Left colon (tissue), 2 donors: ENCODE data around the gene ARMC8. TPM values are rescaled to one million over a fixed set of nuclear protein-coding genes. Genes with fewer than 3 reads are reported as not detected.

ENCODE experiments used
- ATAC-seq: fragments of 200-7000 bp; cut with Tn5 transposase; one replicate; pipeline ENCODE4 v1.9.1; 2020; ENCODE audit warnings: mild to moderate bottlenecking, moderate library complexity
- DNase-seq, 2 donors: peaks; one replicate each; pipeline ENCODE4 v3.0.0-alpha.2; 2020
- intact Hi-C, 2 donors: fragments of 100-400 bp; cut with DNase I in 1 of 2; cut with micrococcal nuclease in 1 of 2; formaldehyde crosslinking; loops; one replicate each; pipeline versions ENCODE4 v1.11.2 to v1.14.0; 2022; cut with DNase I, micrococcal nuclease
- total RNA-seq, 2 donors: library from RNA; stranded (reverse); fragmentation: NEBNext Ultra II Directional; extraction: Animal tissue kit (Norgen Biotek cat#: 25700); gene quantifications; one replicate each; pipeline ENCODE4 v1.2.1, GENCODE V29; 2021
- donor health status: DM: no; HTN: no; CAD: no.
- donor health status: DM: yes; HTN: yes; CAD: no.

The ARMC8 gene
- total RNA-seq, 2 donors from 2014 or later: 37.5 to 40.7 TPM

DNA sequence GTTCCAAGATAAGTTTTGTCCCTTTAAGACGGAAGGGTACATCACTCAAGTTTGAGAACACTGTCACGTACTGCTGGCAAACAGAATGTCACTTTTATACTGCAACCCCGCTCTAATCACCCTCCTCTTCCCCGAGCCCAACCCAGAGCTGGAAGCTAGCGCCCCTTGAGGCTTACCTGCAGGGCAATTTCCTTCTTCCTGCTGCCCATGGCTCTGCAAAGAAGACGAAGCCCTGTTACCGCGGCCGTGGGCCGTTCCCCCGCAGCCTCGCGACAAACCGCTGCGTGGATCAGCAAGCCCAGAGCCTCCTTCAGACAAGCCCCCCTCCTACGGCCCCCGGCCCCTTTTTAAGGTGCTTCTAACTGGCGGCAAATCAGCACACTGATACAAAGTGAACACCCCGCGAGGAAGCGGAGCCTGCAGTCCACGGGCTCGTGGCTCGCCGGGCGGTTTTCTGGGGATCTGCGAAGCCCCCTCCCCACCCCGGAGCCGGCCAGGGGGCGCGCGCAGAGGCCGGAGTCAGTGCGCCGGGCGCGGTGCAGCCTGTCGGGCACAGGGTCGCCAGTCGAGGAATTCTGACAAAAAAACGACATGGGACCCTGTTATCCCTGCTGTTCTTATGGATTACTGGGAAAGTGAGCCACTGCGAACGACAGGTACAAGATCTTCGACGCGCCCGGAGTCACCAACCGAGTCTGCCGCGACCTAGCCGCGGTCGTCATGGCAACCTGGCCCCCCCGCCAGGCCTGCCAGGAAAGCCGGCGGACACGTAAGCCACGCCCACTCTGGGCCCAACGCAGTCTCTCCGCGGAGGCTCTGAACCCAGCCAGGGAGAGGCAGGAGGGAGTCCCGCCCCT, 142.3 kb downstream of the ARMC8 start, which contains the start of gene NME9:
Gene NME9 (minus strand): TSS at position 725 of the 857 bp plus-strand sequence. CDS start 516 bp downstream, at position 209.
- DNase-seq (peak; percentile 89 to 91), ATAC-seq (peak; percentile 93)
- intact Hi-C loops: no loop called here

DNA sequence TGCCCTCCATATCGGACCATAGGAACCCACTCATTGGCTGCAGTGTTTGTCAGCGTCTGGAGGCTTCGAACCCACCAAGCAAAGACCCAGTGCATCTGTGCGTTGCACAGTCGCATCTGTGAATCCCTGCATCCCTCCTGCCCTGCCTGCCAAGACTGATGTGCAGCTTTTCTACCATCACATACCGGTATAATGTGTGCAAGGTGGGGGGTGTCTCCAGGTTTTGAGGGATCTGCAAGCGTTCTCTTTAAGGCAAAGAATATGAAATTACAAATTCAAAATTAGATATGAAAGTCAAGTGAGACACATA, 142.8 kb downstream of the ARMC8 start:
- no peak for ATAC-seq
- DNase-seq: no peak
- intact Hi-C loops: no loop called here

DNA sequence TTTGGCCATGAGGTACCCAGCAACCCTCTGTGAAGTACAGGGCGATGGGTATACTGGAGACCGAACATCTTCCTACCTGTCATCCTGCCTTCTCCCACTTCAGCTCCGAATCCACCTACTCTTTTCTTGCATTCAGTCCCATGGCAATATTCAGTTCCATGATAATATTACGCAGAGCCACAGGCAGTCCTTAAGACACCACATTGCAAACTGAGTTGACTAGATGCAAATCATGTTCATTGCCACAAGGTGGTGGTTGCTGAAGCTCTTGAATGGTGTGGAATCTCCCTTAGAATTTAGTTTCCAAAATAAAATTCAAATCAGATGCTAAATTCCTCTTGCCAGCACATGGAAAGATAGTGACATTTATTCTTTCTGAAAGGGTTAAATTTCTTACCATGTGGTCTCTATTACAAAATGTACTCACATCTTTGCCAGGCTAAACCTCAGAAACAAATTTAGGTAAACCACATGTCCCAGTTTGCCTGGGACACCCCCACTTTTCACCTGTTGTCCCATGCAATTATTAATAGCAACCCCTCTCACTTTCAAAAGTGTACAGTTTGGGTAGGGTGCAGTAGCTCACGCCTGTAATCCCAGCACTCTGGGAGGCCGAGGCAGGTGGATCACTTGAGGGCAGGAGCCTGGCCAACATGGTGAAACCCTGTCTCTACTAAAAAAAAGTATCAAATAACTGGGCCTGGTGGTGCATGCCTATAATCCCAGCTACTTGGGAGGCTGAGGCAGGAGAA, 144.2 kb downstream of the ARMC8 start:
- ATAC-seq (no peak), DNase-seq (no peak)
- intact Hi-C loops: no loop called here

DNA sequence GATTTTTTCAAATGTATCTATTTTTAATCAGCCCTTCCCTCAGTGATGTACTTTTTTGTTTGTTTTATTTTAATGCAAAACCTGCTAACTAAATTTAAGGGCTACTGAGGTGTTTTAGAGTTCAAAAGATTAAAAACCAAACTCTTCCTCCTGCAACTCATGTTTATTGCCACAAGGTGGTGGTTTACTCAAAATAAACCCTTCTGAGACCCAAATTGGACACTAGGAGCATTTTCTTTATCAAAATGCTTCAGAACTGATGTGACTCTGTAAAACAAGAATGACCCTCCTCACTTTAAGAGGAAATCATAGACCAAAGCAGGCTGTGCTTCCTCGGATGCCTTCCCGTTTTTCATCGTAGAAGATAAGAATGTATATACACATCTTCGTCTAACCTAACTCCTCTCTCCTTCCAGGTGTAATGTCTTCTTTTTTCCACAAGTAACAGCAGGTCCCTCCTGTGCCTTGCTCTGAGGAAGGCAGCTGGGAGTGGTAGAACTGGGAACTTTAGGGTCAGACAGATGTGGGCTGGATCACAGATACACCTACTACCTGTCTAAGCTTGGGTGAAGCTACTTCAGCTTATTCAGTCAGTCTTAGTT, 145.5 kb downstream of the ARMC8 start:
- intact Hi-C loops: no loop called here
- ATAC-seq: no peak

DNA sequence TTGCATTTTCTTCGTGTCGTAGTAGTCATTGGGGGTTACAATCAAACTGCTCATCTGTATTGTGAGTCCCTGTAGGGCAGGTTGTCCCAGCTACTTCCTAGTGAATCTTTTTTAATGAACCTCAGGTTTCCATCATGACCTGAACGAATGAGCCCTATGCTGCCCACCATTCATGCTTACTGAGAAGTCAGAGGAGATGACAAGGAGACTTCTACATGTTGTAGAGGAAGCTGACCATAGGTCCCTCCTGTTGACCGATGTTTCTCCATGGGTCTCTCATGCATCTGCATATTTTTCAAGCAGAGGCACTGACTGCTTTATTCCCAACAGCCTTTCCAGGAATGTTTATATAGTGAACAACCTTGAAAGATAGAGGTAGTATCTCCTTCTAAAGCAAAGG, 147.5 kb downstream of the ARMC8 start:
- no peak for DNase-seq
- intact Hi-C loops: no loop called here
- ATAC-seq: no peak

More for the DNA sequence above, 145.5 kb downstream of the ARMC8 start:
- no peak for DNase-seq

DNA sequence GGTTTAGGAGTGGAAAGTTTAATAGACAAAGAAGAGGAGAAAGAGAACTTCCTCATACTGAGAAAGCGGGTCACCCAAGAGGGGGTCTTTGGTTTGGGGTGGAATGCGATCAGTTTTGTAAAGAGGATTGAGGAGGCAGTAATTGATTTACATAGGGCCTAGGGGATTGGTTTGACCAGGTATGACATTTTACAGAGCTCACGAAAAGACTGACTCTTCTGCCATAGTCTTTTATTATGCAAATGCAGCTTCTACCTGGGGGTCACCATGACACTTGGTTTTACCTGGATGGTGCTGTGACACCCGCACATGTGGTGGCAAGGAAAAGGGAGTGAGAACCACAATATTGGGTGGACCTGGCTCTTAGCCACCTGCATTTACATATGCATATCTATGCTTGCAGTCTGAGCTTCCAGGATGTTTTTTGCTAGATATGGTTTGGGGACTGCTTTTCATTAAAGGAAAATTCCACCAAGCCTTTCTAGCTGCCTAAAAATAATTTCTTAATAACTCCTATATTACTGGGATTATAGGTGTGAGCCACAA, 149.4 kb downstream of the ARMC8 start:
- ATAC-seq (no peak), DNase-seq (no peak)
- intact Hi-C loops: no loop called here

DNA sequence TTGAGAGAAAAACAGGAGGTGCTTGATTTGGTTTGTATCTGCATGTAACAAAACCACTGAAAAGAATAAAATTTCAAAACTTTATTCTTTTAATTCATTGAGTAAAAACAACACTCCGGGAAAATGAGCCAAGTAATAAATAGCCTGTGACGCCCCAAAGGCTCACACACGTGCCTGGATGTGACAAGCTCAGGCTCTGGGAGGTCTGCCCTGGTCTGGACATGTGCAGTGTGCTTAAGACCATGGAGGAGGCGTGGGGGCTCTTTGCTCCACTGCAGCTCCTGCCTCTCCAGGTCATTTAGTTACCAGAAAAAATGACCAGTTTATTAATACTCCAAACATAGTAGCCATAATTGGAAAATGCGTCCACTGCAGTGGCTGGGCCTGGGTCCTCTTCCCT, 151.1 kb downstream of the ARMC8 start:
- DNase-seq (no peak), ATAC-seq (no peak)
- intact Hi-C loops: no loop called here

DNA sequence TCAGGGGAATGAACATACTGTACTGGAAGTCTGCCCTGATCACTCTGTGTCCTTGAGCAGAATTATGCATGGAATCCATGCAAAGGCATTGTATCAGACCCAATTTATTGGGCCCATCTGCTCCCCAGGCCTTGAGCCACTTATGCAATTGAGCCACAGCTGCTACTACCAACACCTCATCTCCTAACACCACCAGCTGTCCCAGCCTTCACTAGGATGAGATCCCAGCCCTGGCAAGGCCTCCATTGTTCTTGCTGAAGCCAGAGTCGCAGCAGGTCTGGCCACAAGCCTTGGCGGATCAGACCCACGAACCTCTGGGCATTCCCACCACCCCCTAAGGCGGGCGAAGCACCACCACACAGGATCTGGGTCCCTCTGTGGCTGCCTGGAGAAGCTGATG, 151.7 kb downstream of the ARMC8 start:
- ATAC-seq: no peak
- intact Hi-C loops: no loop called here

DNA sequence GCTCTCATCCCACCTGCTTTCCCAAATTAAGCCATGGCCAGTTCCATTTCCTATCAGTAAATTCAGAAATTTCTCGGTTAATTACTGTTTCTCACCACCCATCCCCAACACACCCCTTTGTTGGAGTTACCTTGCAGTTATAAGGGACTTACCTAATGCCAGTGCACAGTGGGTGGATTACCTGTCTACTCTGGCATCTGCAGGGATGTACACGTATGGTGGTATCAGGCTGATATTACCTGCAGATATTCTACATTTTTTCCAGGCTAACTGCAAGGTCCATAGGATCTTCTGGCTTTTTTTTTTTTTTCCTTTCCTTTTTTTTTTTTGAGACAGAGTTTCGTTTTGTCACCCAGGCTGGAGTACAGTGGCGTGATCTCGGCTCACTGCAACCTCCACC, 153.4 kb downstream of the ARMC8 start:
- intact Hi-C loops: no loop called here
- no peak for ATAC-seq
- DNase-seq: no peak

More for the DNA sequence above, 151.7 kb downstream of the ARMC8 start:
- no peak for DNase-seq

DNA sequence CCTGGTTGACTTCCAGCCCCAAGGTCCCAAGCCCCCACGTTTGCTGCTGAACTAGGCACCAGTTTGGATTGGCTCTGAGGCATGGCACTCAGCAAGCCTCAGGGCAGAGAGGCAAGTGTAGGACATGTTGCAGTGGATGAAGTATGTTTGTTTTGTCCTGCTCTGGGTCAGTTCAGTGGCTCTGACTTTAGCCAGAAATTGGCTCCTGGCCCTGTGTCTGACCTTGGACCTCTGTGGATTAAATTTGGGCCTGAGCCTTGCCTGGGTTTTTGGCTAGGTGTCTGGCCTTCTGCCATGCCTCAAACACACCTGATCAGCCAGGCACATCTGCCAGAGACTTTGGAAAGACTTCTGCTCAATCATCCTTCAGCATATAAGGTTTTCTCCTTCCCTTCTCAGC, 157.7 kb downstream of the ARMC8 start:
- ATAC-seq (no peak), DNase-seq (no peak)
- intact Hi-C loops: no loop called here

Other genes with a start within 250 kb of the ARMC8 start
- gene CLDN18, start 177.1 kb upstream of the ARMC8 start, total RNA-seq: not detected
- 1 to 10 TPM; 1.6 to 3.5 TPM for gene DZIP1L, start 71.7 kb upstream of the ARMC8 start, total RNA-seq
- not detected for gene A4GNT, start 54.9 kb upstream of the ARMC8 start, total RNA-seq
- 10 to 100 TPM; 10.7 to 10.8 TPM for gene DBR1, start 12.4 kb upstream of the ARMC8 start, total RNA-seq
- under 1 TPM in 1 of 2 donors, not detected in 1; 0.39 TPM for gene NME9, start 142.6 kb downstream of the ARMC8 start, total RNA-seq
- 1 to 10 TPM; 3.9 to 6.3 TPM for gene MRAS, start 161.3 kb downstream of the ARMC8 start, total RNA-seq
- gene ESYT3, start 247.3 kb downstream of the ARMC8 start, total RNA-seq: 1 to 10 TPM in 1 of 2 donors, under 1 TPM in 1; 0.12 to 1.7 TPM